ENCODE measurements around the gene ATL2. TPM values are rescaled to one million over a fixed set of nuclear protein-coding genes. Genes with fewer than 3 reads are reported as not detected.

The ATL2 gene
- total RNA-seq, 1 experiment from 2014 or later, result 66.7 TPM

DNA sequence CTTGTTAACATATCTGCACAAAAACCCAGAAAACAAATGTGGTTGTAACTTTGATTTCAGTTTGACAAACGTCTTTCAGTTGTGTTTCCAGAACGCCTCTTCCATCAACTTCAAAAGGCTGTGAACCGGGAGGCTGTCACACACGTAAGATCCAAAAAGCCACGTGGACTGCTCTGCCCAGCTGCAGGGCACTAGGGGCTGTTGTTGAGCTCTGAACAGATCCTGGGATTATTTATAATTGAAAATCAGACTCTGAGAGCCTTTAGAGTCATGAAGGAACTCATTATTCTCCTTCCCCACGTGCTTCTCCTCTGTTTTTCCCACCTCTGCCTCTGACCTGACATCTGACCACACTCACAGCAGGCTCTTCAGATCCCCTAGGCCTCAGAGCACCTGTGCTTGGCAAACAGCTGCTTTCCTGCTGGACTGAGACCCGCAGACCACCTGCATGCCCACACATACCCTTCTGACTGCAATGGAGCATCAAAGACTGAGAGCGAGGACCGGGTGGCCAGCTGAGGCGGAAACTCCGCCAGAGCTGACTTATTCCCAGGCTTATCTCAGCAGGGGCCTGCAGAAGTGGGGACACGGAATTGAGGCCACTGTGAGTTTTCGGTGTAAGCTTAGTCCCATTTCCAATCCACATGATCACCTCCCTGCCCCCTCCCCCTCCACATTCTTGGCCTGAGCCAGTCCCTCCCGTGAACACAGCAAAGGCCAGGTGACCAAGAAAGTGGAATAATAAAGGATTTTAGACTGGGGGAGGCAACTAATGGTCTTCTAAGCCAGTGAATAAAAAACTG is 114.8 kb downstream of the ATL2 start:
- H3K9me3 Mint-ChIP-seq, result no peaks in the 10 kb centered on the region; a peak in 1 of 5 replicates
- Histone ChIP-seq H4K5ac (ENCODE audit: insufficient read length, low read depth, low read length) (no peak overlapping the region), H3K79me1 (ENCODE audit: insufficient read depth, low read depth, low read length, poor library complexity, severe bottlenecking) (no peaks in the 10 kb centered on the region), H2AFZ (ENCODE audit: low read length) (no peak overlapping the region), H3K4ac (ENCODE audit: low read depth, low read length) (no peak overlapping the region), H2BK120ac (ENCODE audit: low read depth, low read length, poor library complexity, severe bottlenecking) (no peak overlapping the region), H3K4me1 (ENCODE audit: insufficient read depth, low read length) (no peaks in the 10 kb centered on the region), H3K79me2 (ENCODE audit: insufficient read depth, low read length) (no peaks in the 10 kb centered on the region), H3K14ac (ENCODE audit: insufficient read depth, low read length) (no peak overlapping the region), H3K23me2 (ENCODE audit: insufficient read length, low read depth, low read length, poor library complexity, severe bottlenecking) (no peaks in the 10 kb centered on the region), H3T11ph (ENCODE audit: low read length) (no peak overlapping the region), H3K18ac (ENCODE audit: insufficient read length, low read depth, low read length) (no peak overlapping the region), H3K27me3 (ENCODE audit: insufficient read depth, low read length) (no peaks in the 10 kb centered on the region), H4K91ac (ENCODE audit: insufficient read length, low read depth, low read length) (no peak overlapping the region), H4K20me1 (ENCODE audit: control insufficient read depth, insufficient read depth, insufficient read length) (no peaks in the 10 kb centered on the region), H2BK12ac (ENCODE audit: insufficient read length, low read depth, low read length) (no peak overlapping the region), H2BK15ac (ENCODE audit: low read depth, low read length) (no peak overlapping the region), H2BK20ac (ENCODE audit: low read depth, low read length, poor library complexity, severe bottlenecking) (no peak overlapping the region), H3K23ac (ENCODE audit: insufficient read length, low read depth, low read length) (no peak overlapping the region), H3K56ac (ENCODE audit: insufficient read length, low read depth, low read length) (no peak overlapping the region), H3K9ac (ENCODE audit: extremely low read depth, insufficient read length, low read length) (no peak overlapping the region), H4K8ac (replicated peaks; ENCODE audit: insufficient read length, low read depth, low read length) (no peak overlapping the region), H2AK5ac (ENCODE audit: insufficient read length, low read length) (no peak overlapping the region), H3K9me3 (ENCODE audit: control insufficient read depth, low read depth, low read length) (no peaks in the 10 kb centered on the region), H3K27ac (ENCODE audit: insufficient read length, low read depth, low read length) (no peak overlapping the region), H2BK5ac (ENCODE audit: insufficient read length, low read length) (no peak overlapping the region), H3K4me2 (ENCODE audit: insufficient read depth, insufficient read length, low read length) (no peak overlapping the region)
- H3K27me3 Mint-ChIP-seq (ENCODE audit: low read depth), result peaks cover 12% of the 10 kb centered on the region
- no peak overlapping the region for H3K4me3 Mint-ChIP-seq
- DNase-seq, result no peak
- no peaks in the 10 kb centered on the region for H3K36me3 Mint-ChIP-seq (ENCODE audit: insufficient read depth in 1 of 3, low read depth in 3 of 3)
- no CpG with 5 or more reads among the region's 14 CpGs for WGBS (ENCODE audit: extremely low coverage, insufficient read length, low lambda C conversion rate)
- H3K27ac Mint-ChIP-seq, result no peak overlapping the region
- H3K4me1 Mint-ChIP-seq, result peaks cover 11 to 13% of the 10 kb centered on the region in 2 experiments
- TF ChIP-seq CTCF (conservative IDR thresholded peaks at IDR 0.05), result no peak

Measured in H9 (cell line).